CD14-positive monocyte (primary cell): ENCODE measurements around the gene LMTK2. TPM values are rescaled to one million over a fixed set of nuclear protein-coding genes. Genes with fewer than 3 reads are reported as not detected.

Source experiments
- DNase-seq, 3 donors: peaks; one replicate each; pipeline ENCODE4 v3.0.0-alpha.2; 2011 to 2022
- H2AFZ ChIP-seq: 2 replicates; pipeline ENCODE4 v1.6.0; 2012; ENCODE audit warnings: mild to moderate bottlenecking, low read depth, low read length, inconsistent platforms; ENCODE audit not compliant: insufficient read depth, poor library complexity, severe bottlenecking
- H3K27ac ChIP-seq, 2 donors: 1 replicate in 1 of 2; 2 replicates in 1 of 2; pipeline ENCODE4 v1.5.1; 2012 to 2013; ENCODE audit warnings: low read length in 2 of 2, control low read depth in 1 of 2, inconsistent platforms in 1 of 2, low read depth in 1 of 2, mild to moderate bottlenecking in 1 of 2
- H3K27me3 ChIP-seq, 2 donors: one replicate each; pipeline versions ENCODE4 v1.6.0 to v1.6.1; 2011 to 2013; ENCODE audit warnings: low read length in 2 of 2; ENCODE audit not compliant: control insufficient read depth in 2 of 2, insufficient read depth in 2 of 2
- H3K36me3 ChIP-seq, 2 donors: replicated peaks in 1 of 2; 1 replicate in 1 of 2; 2 replicates in 1 of 2; pipeline versions ENCODE4 v1.5.1 to v1.6.1; 2012 to 2013; ENCODE audit warnings: low read length in 2 of 2, control low read depth in 1 of 2, inconsistent platforms in 1 of 2, mild to moderate bottlenecking in 1 of 2; ENCODE audit not compliant: insufficient read depth in 2 of 2, control insufficient read depth in 1 of 2
- H3K4me1 ChIP-seq, 2 donors: 1 replicate in 1 of 2; 2 replicates in 1 of 2; pipeline versions ENCODE4 v1.5.1 to v1.6.1; 2012 to 2013; ENCODE audit warnings: low read length in 2 of 2, control low read depth in 1 of 2, inconsistent platforms in 1 of 2, mild to moderate bottlenecking in 1 of 2, moderate library complexity in 1 of 2; ENCODE audit not compliant: insufficient read depth in 2 of 2, control insufficient read depth in 1 of 2
- H3K4me2 ChIP-seq: replicated peaks from 2 replicates; pipeline ENCODE3; 2012; ENCODE audit warnings: low read length, moderate library complexity, mild to moderate bottlenecking; ENCODE audit not compliant: poor library complexity, severe bottlenecking; ENCODE audit errors: extremely low read depth
- H3K4me3 ChIP-seq, 3 experiments: fragments of 200-600 bp in 1 of 3; sonication (generic) in 1 of 3; replicated peaks in 1 of 3; 1 replicate in 2 of 3; 2 replicates in 1 of 3; pipeline ENCODE4 v1.5.1; 2011 to 2013; ENCODE audit warnings: low read length in 3 of 3, mild to moderate bottlenecking in 3 of 3, control low read depth in 2 of 3, low read depth in 2 of 3, inconsistent platforms in 1 of 3, moderate library complexity in 1 of 3
- H3K79me2 ChIP-seq: 2 replicates; pipeline ENCODE4 v1.6.0; 2012; ENCODE audit warnings: mild to moderate bottlenecking, control low read depth, inconsistent platforms, low read length, moderate library complexity; ENCODE audit not compliant: insufficient read depth
- H3K9ac ChIP-seq: 2 replicates; pipeline ENCODE4 v1.6.0; 2017; ENCODE audit warnings: low read length, mild to moderate bottlenecking; ENCODE audit not compliant: insufficient read depth, poor library complexity, severe bottlenecking
- H3K9me3 ChIP-seq, 2 donors: replicated peaks in 1 of 2; 1 replicate in 1 of 2; 2 replicates in 1 of 2; pipeline versions ENCODE4 v1.5.1 to v1.6.1; 2012 to 2013; ENCODE audit warnings: low read length in 2 of 2, control low read depth in 1 of 2; ENCODE audit not compliant: control insufficient read depth in 1 of 2, insufficient read depth in 1 of 2
- H4K20me1 ChIP-seq: 2 replicates; pipeline ENCODE4 v1.6.0; 2012; ENCODE audit warnings: mild to moderate bottlenecking, low read length, control low read depth, moderate library complexity; ENCODE audit not compliant: insufficient read depth
- H3K27ac Mint-ChIP-seq, 7 donors: one replicate each; pipeline ENCODE4 v1.8.0; 2020; ENCODE audit warnings: mild to moderate bottlenecking in 7 of 7, mixed read lengths in 7 of 7, moderate library complexity in 6 of 7, inconsistent platforms in 2 of 7
- H3K27me3 Mint-ChIP-seq, 3 donors: one replicate each; pipeline ENCODE4 v1.8.0; 2021 to 2022; ENCODE audit warnings: low read depth in 3 of 3, mild to moderate bottlenecking in 3 of 3, mixed read lengths in 3 of 3, moderate library complexity in 3 of 3, inconsistent platforms in 1 of 3
- H3K36me3 Mint-ChIP-seq, 2 donors: one replicate each; pipeline ENCODE4 v1.8.0; 2020; ENCODE audit warnings: mixed read lengths in 2 of 2, inconsistent platforms in 1 of 2, mild to moderate bottlenecking in 1 of 2
- H3K4me1 Mint-ChIP-seq: one replicate; pipeline ENCODE4 v1.8.0; 2020; ENCODE audit warnings: mild to moderate bottlenecking, mixed read lengths
- H3K4me3 Mint-ChIP-seq, 2 donors: one replicate each; pipeline ENCODE4 v1.8.0; 2020; ENCODE audit warnings: mild to moderate bottlenecking in 2 of 2, mixed read lengths in 2 of 2, moderate library complexity in 1 of 2
- H3K9me3 Mint-ChIP-seq, 7 donors: one replicate each; pipeline ENCODE4 v1.8.0; 2020 to 2022; ENCODE audit warnings: mixed read lengths in 7 of 7, mild to moderate bottlenecking in 6 of 7, moderate library complexity in 6 of 7, inconsistent platforms in 2 of 7
- CTCF ChIP-seq: fragments of 200-600 bp; IDR thresholded peaks from one replicate; pipeline ENCODE4 v1.8.0; 2022; ENCODE audit warnings: antibody characterized with exemption, mild to moderate bottlenecking
- WGBS: methylation state at CpG from one replicate; pipeline ENCODE4 v1.1.5; 2013; ENCODE audit warnings: missing lambda C conversion rate; ENCODE audit not compliant: insufficient coverage; 5-methylcytosine and 5-hydroxymethylcytosine counted together
- intact Hi-C, 2 donors: fragments of 100-400 bp; cut with micrococcal nuclease; formaldehyde crosslinking; loops; one replicate each; pipeline versions ENCODE4 v1.15.0 to v1.15.1; 2023
- polyA plus RNA-seq, 3 donors: library from polyadenylated mRNA; depleted of rRNA in 1 of 3; unstranded in 2 of 3; stranded (reverse) in 1 of 3; fragments of 300-500 nt in 2 of 3; fragments of >200 nt in 1 of 3; fragmentation: Illumina TruSeq in 2 of 3; gene quantifications; 1 replicate in 2 of 3; 2 replicates in 1 of 3; pipeline ENCODE4 v1.2.3, GENCODE V29; 2012 to 2021

The LMTK2 gene
- polyA plus RNA-seq, 3 donors = 1.7 to 9.2 (median 1.8) TPM

GRCh38 chr7:98091523-98091922, 15.1 kb upstream of the LMTK2 start:
- Histone ChIP-seq H4K20me1 (no peaks in the 10 kb centered on the region), H3K9me3 (peaks cover 4 to 7% of the 10 kb centered on the region in 2 donors), H3K9ac (no peak overlapping the region), H3K4me1 (no peaks in the 10 kb centered on the region), H3K27me3 (peaks cover 0 to 3% of the 10 kb centered on the region in 2 donors), H3K4me2 (no peak overlapping the region), H3K27ac (no peak overlapping the region), H2AFZ (no peak overlapping the region), H3K79me2 (no peaks in the 10 kb centered on the region), H3K36me3 (no peaks in the 10 kb centered on the region), H3K4me3 (no peak overlapping the region)
- H3K4me1 Mint-ChIP-seq = no peaks in the 10 kb centered on the region
- intact Hi-C loops = no loop called here
- no peak overlapping the region for H3K27ac Mint-ChIP-seq
- H3K27me3 Mint-ChIP-seq = peaks cover 9 to 22% (median 20%) of the 10 kb centered on the region in 3 donors
- DNase-seq = no peak
- H3K9me3 Mint-ChIP-seq = peaks cover 8 to 20% (median 14%) of the 10 kb centered on the region in 7 donors
- no peak for TF ChIP-seq CTCF
- no peaks in the 10 kb centered on the region for H3K36me3 Mint-ChIP-seq
- H3K4me3 Mint-ChIP-seq = no peak overlapping the region
- WGBS = 100% methylated on average over 1 of the region's 3 CpGs

GRCh38 chr7:98097042-98097645, 9.5 kb upstream of the LMTK2 start:
- no peak for DNase-seq
- H3K4me1 Mint-ChIP-seq = no peaks in the 10 kb centered on the region
- Histone ChIP-seq H4K20me1 (no peaks in the 10 kb centered on the region), H3K27me3 (peaks cover 0 to 3% of the 10 kb centered on the region in 2 donors), H3K9me3 (peaks cover 18 to 37% of the 10 kb centered on the region in 2 donors), H3K79me2 (no peaks in the 10 kb centered on the region), H3K9ac (no peak overlapping the region), H3K4me2 (no peak overlapping the region), H3K36me3 (no peaks in the 10 kb centered on the region), H3K4me1 (no peaks in the 10 kb centered on the region), H3K27ac (no peak overlapping the region), H3K4me3 (no peak overlapping the region), H2AFZ (no peak overlapping the region)
- H3K27ac Mint-ChIP-seq = no peak overlapping the region
- H3K9me3 Mint-ChIP-seq = peaks cover 24 to 69% (median 58%) of the 10 kb centered on the region in 7 donors
- intact Hi-C loops = no loop called here
- H3K27me3 Mint-ChIP-seq = peaks cover 2 to 19% (median 12%) of the 10 kb centered on the region in 3 donors
- no peak overlapping the region for H3K4me3 Mint-ChIP-seq
- no CpG with 5 or more reads among the region's 1 CpG for WGBS
- peaks cover 0 to 3% of the 10 kb centered on the region in 2 donors for H3K36me3 Mint-ChIP-seq
- TF ChIP-seq CTCF = no peak
